HEK293 (cell line): Measurements from ENCODE around the gene NPM3.

Experiments
- AEBP2 ChIP-seq: fragments of 450-650 bp; formaldehyde crosslinking; IDR thresholded peaks from 2 replicates; pipeline ENCODE4 v1.5.1; 2016; ENCODE audit warnings: missing biosample characterization, missing genetic modification characterization, borderline replicate concordance
- ZFP37 ChIP-seq: fragments of 450-650 bp; formaldehyde crosslinking; IDR thresholded peaks from 2 replicates; pipeline ENCODE4 v1.5.1; 2016; ENCODE audit warnings: missing biosample characterization, missing genetic modification characterization
- ZNF473 ChIP-seq: fragments of 450-650 bp; formaldehyde crosslinking; IDR thresholded peaks from 2 replicates; pipeline ENCODE4 v1.5.1; 2017; ENCODE audit warnings: missing biosample characterization, missing genetic modification characterization
- ZNF660 ChIP-seq: fragments of 450-650 bp; IDR thresholded peaks from 2 replicates; pipeline ENCODE4 v1.5.1; 2018; ENCODE audit warnings: missing biosample characterization, mild to moderate bottlenecking, missing genetic modification characterization
- TF ChIP-seq, protein P1 (sequence below): fragments of 450-650 bp; formaldehyde crosslinking; IDR thresholded peaks from 2 replicates; pipeline ENCODE4 v1.5.1; 2016; ENCODE audit warnings: missing biosample characterization, missing genetic modification characterization
- TF ChIP-seq, protein P2 (sequence below): fragments of 450-650 bp; formaldehyde crosslinking; IDR thresholded peaks from 2 replicates; pipeline ENCODE4 v1.5.1; 2016; ENCODE audit warnings: missing biosample characterization, missing genetic modification characterization
- TF ChIP-seq, protein P3 (sequence below): fragments of 450-650 bp; formaldehyde crosslinking; IDR thresholded peaks from 2 replicates; pipeline ENCODE4 v1.5.1; 2016; ENCODE audit warnings: missing biosample characterization, missing genetic modification characterization

DNA sequence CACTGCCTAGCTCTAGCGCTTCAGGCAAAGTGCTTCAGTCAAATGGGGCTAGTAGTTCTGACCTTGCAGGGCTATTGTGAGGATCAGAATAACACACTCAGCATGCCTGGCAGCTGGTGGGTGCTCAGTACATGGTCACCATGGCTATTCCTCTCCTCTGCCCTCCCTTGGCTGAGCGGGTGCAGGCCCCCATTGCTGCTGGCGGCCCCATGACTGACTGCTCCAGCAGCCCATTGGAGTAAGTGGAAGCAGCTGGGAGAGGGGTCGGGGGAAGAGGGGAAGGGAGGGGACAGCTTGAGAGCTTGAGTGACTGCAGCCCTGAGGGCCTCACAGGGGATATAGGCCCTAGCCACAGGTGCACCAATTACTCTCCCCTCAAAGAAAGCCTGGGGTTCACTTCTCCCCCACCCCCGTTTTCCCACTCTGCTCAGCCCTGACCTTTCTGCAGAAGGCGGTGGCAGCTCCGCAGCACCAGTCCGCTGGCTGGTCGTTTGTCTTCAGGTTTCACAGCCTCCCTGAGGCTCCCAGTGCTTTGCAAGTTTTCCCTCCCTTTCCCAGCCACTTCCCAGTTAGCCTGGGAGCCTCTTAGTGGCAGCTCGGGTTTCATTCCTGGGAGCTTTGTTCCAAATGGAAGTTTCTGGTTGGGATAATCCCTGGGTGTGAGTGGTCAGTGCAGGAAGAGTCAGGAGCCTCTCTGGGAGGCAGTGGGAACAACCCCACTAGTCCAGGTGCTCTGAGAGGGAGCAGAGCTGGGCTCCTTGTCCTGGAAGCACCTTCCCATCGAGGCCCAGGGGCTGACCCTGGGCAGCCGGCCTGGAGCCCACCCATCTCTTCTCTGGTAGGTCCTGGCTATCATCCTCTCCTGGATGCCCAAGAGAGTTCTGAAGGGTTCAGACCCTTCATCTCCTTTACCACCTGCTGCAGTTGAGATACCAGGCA is 23.7 kb downstream of the NPM3 start:
- TF ChIP-seq, protein P1, sequence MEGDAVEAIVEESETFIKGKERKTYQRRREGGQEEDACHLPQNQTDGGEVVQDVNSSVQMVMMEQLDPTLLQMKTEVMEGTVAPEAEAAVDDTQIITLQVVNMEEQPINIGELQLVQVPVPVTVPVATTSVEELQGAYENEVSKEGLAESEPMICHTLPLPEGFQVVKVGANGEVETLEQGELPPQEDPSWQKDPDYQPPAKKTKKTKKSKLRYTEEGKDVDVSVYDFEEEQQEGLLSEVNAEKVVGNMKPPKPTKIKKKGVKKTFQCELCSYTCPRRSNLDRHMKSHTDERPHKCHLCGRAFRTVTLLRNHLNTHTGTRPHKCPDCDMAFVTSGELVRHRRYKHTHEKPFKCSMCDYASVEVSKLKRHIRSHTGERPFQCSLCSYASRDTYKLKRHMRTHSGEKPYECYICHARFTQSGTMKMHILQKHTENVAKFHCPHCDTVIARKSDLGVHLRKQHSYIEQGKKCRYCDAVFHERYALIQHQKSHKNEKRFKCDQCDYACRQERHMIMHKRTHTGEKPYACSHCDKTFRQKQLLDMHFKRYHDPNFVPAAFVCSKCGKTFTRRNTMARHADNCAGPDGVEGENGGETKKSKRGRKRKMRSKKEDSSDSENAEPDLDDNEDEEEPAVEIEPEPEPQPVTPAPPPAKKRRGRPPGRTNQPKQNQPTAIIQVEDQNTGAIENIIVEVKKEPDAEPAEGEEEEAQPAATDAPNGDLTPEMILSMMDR (tag by site-specific recombination): no peak
- TF ChIP-seq ZNF473 (tag by site-specific recombination) (no peak), ZFP37 (tag by site-specific recombination) (no peak), AEBP2 (tag by site-specific recombination) (no peak), ZNF660 (tag by site-specific recombination) (no peak)
- TF ChIP-seq, protein P2, sequence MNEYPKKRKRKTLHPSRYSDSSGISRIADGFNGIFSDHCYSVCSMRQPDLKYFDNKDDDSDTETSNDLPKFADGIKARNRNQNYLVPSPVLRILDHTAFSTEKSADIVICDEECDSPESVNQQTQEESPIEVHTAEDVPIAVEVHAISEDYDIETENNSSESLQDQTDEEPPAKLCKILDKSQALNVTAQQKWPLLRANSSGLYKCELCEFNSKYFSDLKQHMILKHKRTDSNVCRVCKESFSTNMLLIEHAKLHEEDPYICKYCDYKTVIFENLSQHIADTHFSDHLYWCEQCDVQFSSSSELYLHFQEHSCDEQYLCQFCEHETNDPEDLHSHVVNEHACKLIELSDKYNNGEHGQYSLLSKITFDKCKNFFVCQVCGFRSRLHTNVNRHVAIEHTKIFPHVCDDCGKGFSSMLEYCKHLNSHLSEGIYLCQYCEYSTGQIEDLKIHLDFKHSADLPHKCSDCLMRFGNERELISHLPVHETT (tag by site-specific recombination): no peak
- TF ChIP-seq, protein P3, sequence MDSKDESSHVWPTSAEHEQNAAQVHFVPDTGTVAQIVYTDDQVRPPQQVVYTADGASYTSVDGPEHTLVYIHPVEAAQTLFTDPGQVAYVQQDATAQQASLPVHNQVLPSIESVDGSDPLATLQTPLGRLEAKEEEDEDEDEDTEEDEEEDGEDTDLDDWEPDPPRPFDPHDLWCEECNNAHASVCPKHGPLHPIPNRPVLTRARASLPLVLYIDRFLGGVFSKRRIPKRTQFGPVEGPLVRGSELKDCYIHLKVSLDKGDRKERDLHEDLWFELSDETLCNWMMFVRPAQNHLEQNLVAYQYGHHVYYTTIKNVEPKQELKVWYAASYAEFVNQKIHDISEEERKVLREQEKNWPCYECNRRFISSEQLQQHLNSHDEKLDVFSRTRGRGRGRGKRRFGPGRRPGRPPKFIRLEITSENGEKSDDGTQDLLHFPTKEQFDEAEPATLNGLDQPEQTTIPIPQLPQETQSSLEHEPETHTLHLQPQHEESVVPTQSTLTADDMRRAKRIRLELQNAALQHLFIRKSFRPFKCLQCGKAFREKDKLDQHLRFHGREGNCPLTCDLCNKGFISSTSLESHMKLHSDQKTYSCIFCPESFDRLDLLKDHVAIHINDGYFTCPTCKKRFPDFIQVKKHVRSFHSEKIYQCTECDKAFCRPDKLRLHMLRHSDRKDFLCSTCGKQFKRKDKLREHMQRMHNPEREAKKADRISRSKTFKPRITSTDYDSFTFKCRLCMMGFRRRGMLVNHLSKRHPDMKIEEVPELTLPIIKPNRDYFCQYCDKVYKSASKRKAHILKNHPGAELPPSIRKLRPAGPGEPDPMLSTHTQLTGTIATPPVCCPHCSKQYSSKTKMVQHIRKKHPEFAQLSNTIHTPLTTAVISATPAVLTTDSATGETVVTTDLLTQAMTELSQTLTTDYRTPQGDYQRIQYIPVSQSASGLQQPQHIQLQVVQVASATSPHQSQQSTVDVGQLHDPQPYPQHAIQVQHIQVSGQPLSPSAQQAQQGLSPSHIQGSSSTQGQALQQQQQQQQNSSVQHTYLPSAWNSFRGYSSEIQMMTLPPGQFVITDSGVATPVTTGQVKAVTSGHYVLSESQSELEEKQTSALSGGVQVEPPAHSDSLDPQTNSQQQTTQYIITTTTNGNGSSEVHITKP (tag by site-specific recombination): 0 out of 2 replicates have a peak, but pooled peaks have one; percentile 21
